Fibroblast of peridontal ligament (primary cell): ENCODE measurements around the gene DAD1.

Experiments used
- DNase-seq: peaks from one replicate; pipeline ENCODE4 v3.0.0-alpha.2; 2010; ENCODE audit errors: extremely low read depth

The DAD1 gene

DNA sequence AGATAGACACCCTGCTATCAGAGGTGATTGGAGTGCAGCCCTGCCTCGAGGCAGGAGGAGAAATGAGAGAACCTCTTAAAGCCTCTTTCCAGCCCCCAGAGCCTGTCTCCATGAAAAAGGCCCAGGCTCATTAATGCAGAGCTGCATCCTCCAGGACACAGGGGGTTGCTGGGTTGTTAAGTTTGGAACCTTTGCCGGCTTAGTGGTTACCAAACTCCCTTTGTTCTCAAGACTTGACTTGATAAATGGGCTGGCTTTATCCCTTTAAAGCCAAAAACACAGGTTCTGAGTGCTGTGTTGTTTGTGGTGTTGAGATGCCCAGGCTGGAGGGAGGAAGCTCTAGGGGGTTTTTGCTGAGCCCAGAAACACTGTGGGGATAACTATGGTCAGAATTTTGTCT lies 71.0 kb downstream of the DAD1 start:
- DNase-seq, result no peak

DNA sequence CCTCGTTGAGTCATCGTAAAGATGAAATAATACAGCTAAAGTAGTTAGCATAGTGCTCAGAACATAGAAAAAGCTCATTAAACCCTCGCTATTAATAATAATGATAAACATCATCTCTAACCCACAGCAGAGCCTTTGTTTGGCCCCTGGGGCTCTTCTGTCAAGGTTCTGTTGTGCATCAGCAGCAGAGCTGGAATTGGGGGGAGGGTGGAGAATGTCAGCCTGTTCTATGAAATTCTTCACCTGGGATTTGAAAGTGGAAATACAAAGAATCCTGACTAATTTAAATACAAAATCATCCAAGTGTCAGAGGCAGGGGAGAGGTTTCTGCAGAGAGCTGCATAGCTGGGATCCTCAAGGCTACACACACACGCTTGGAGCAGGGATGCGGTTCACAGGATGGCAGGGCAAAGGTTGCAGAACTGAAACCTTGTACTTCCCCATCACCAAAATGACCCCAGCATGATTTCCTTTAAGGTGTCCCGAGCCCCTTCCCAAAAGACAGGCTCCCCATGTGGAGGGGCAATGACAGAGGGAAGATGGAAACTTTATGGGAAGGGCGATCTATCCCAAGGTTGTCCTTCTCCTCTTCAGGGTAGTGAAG lies 71.8 kb downstream of the DAD1 start:
- no peak for DNase-seq

DNA sequence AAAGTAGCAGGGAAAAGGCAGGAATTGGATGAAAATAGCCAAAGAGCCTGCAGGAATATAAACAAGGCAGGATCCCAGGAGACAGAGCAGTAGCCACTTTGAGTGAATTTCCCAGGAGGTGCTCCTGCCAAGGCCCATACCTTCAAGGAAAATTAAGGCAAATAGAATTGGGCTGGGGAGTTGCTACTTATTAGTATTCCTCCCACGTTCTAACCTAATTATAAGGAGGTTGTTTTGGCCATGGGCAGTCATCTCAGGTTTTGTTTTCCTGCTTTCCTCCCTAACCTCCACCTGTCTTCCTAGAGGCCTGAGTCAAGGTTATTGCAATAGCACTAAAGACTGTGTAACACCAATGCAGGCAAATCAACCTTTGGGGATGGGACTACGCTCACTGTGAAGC lies 73.1 kb downstream of the DAD1 start:
- DNase-seq, result no peak
